Suprapubic skin (tissue), 4 donors: ENCODE results near the gene WNK2. TPM values are rescaled to one million over a fixed set of nuclear protein-coding genes. Genes with fewer than 3 reads are reported as not detected.

Source experiments
- DNase-seq, 2 donors: peaks; one replicate each; pipeline ENCODE4 v3.0.0-alpha.2; 2019; ENCODE audit warnings: low spot score in 2 of 2
- H3K27ac ChIP-seq: fragments of 200-600 bp; sonication (generic); one replicate; pipeline ENCODE4 v1.5.1; 2019
- H3K27me3 ChIP-seq: fragments of 200-600 bp; sonication (generic); one replicate; pipeline ENCODE4 v1.5.1; 2019
- H3K36me3 ChIP-seq: fragments of 200-600 bp; sonication (generic); one replicate; pipeline ENCODE4 v1.5.1; 2019
- H3K4me1 ChIP-seq: fragments of 200-600 bp; sonication (generic); one replicate; pipeline ENCODE4 v1.5.1; 2019
- H3K4me3 ChIP-seq: fragments of 200-600 bp; sonication (generic); one replicate; pipeline ENCODE4 v1.5.1; 2019; ENCODE audit warnings: mild to moderate bottlenecking
- H3K9me3 ChIP-seq: fragments of 200-600 bp; sonication (generic); one replicate; pipeline ENCODE4 v1.5.1; 2019
- EP300 ChIP-seq: sonication (generic); formaldehyde crosslinking; IDR thresholded peaks from one replicate; pipeline ENCODE4 v1.6.1; 2017; ENCODE audit warnings: antibody characterized with exemption
- POLR2A ChIP-seq, 2 donors: fragments of 450-650 bp; IDR thresholded peaks; one replicate each; pipeline ENCODE4 v1.6.1; 2017; ENCODE audit warnings: antibody characterized with exemption in 2 of 2, mild to moderate bottlenecking in 2 of 2, moderate library complexity in 2 of 2
- POLR2AphosphoS5 ChIP-seq, 3 donors: sonication (generic); formaldehyde crosslinking; IDR thresholded peaks; one replicate each; pipeline ENCODE4 v1.6.1; 2017; ENCODE audit warnings: antibody characterized with exemption in 3 of 3
- WGBS: methylation state at CpG from one replicate; pipeline ENCODE4 v1.1.5; 2018; 5-methylcytosine and 5-hydroxymethylcytosine counted together
- total RNA-seq, 4 donors: library from RNA; depleted of rRNA; stranded (reverse); fragments of >200 nt; gene quantifications; one replicate each; pipeline ENCODE4 v1.1.0, GENCODE V29; 2016
- TF ChIP-seq, protein P1 (sequence below), 2 donors: fragments of 200-600 bp in 1 of 2; fragments of 450-650 bp in 1 of 2; sonication (generic) in 1 of 2; IDR thresholded peaks; one replicate each; pipeline ENCODE4 v1.5.1; 2016 to 2019; ENCODE audit warnings: antibody characterized with exemption in 2 of 2, mild to moderate bottlenecking in 1 of 2, moderate library complexity in 1 of 2

The WNK2 gene
- total RNA-seq, 4 donors from 2014 or later: 39.5 to 93.7 (median 45.3) TPM

DNA sequence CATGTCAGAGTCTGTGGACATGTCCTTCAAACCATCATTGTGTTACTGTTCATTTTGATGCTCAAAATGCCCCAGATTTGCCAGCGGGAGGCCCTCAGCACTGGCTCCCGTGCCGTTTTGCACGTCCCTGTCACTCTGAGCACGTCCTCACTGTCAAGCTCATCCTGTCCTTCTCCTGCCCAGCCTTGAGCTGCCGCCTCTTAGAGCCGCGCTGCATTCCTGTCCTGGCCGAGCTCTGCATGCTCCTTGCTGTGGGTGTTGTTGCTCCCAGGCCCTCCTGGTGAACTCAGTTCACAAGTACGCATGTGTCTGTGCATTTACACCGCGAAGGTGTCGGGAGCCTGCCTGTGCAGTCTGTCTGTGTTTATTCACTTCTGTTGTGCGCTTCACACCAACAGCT lies 62.2 kb downstream of the WNK2 start:
- no peak for DNase-seq
- 94% methylated on average over 14 of the region's 14 CpGs for WGBS
- no peaks in the 10 kb centered on the region for H3K36me3 ChIP-seq
- H3K27me3 ChIP-seq: no peaks in the 10 kb centered on the region
- no peaks in the 10 kb centered on the region for H3K9me3 ChIP-seq
- H3K4me1 ChIP-seq: peaks cover 5% of the 10 kb centered on the region
- H3K4me3 ChIP-seq: no peak overlapping the region
- TF ChIP-seq POLR2AphosphoS5 (IDR thresholded peaks at IDR 0.05) (no peak), POLR2A (IDR thresholded peaks at IDR 0.05) (no peak), EP300 (no peak)
- TF ChIP-seq, protein P1, sequence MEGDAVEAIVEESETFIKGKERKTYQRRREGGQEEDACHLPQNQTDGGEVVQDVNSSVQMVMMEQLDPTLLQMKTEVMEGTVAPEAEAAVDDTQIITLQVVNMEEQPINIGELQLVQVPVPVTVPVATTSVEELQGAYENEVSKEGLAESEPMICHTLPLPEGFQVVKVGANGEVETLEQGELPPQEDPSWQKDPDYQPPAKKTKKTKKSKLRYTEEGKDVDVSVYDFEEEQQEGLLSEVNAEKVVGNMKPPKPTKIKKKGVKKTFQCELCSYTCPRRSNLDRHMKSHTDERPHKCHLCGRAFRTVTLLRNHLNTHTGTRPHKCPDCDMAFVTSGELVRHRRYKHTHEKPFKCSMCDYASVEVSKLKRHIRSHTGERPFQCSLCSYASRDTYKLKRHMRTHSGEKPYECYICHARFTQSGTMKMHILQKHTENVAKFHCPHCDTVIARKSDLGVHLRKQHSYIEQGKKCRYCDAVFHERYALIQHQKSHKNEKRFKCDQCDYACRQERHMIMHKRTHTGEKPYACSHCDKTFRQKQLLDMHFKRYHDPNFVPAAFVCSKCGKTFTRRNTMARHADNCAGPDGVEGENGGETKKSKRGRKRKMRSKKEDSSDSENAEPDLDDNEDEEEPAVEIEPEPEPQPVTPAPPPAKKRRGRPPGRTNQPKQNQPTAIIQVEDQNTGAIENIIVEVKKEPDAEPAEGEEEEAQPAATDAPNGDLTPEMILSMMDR (IDR thresholded peaks at IDR 0.05): no peak
- H3K27ac ChIP-seq: no peak overlapping the region

DNA sequence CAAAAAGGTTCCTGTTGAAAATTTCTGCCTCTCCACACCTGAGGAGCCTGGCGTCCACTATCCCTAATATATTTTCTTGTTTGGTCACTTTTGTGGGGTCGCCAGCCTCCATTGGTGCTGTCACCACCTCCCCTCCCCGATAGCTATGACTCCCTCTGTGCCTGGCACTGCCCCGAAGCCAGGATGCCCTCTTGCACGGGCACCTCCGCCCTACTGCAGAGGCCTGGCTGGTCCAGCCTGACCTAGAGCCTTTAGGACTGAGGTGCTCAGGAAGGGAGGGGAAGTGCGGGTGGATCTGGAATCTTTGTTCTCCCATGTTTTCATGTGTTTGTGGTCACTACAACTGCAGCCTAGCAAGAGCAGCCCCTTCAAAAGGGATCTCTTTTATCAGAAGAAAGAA lies 62.6 kb downstream of the WNK2 start:
- TF ChIP-seq EP300: no peak
- TF ChIP-seq POLR2AphosphoS5 (IDR thresholded peaks at IDR 0.05): no peak
- TF ChIP-seq POLR2A (IDR thresholded peaks at IDR 0.05): no peak
- TF ChIP-seq, protein P1 (IDR thresholded peaks at IDR 0.05): no peak
- Histone ChIP-seq H3K4me1 (peaks cover 5% of the 10 kb centered on the region), H3K4me3 (no peak overlapping the region), H3K36me3 (no peaks in the 10 kb centered on the region), H3K9me3 (no peaks in the 10 kb centered on the region), H3K27ac (no peak overlapping the region), H3K27me3 (no peaks in the 10 kb centered on the region)
- 95% methylated on average over 7 of the region's 7 CpGs for WGBS
- DNase-seq: no peak

DNA sequence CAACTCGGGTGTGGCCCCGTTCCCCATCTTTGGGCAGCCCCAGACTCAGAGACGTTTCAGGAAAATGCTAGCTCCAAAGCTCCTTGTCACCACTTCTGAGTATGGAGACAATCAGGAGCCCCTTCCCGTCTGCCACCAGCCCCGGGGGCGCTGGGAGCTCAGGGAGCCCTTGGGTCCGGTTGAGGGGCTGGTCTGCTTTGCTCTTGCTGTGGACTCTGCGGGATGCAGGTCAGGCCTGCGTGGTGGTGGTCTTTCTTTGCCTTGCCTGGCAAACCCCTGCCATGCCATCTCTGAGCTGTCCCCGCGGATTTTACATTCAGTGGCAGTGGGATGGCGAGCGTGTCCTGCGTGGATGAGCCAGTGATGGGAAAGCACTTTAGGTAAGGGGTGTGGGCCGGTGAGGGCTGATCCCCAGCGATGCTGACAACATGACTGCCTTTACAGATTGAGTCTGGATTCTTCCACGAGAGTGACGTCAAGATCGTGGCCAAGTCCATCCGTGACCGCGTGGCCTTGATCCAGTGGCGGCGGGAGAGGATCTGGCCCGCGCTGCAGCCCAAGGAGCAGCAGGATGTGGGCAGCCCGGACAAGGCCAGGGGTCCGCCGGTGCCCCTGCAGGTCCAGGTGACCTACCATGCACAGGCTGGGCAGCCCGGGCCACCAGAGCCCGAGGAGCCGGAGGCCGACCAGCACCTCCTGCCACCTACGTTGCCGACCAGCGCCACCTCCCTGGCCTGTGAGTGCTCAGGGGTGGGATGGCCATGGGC lies 63.3 kb downstream of the WNK2 start:
- Histone ChIP-seq H3K4me3 (no peak overlapping the region), H3K4me1 (peaks cover 5% of the 10 kb centered on the region), H3K27ac (no peak overlapping the region), H3K9me3 (no peaks in the 10 kb centered on the region), H3K27me3 (no peaks in the 10 kb centered on the region), H3K36me3 (no peaks in the 10 kb centered on the region)
- WGBS: 92% methylated on average over 14 of the region's 36 CpGs
- TF ChIP-seq, protein P1 (IDR thresholded peaks at IDR 0.05): no peak
- no peak for TF ChIP-seq EP300
- no peak for TF ChIP-seq POLR2A (IDR thresholded peaks at IDR 0.05)
- TF ChIP-seq POLR2AphosphoS5 (IDR thresholded peaks at IDR 0.05): no peak
- DNase-seq: no peak

DNA sequence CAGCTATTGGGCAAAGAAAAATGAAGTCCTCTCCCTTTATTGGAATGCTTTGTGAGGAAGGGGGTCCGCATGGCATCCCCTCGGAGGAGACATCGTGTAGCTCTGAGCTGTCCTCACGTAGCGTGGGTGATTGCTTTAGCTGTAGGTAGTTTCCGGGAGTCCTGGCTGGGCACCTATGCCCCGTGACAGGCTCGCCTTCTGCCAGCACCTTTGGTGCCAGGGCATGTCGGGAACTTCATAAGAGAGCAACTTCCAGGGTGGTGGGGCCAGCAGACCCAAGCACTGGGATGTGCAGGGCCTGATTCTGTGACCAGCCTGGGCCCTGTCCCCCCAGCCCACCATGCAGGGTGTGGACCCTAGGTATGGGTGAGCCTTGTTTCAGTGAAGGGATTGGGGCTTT lies 64.0 kb downstream of the WNK2 start:
- WGBS: 87% methylated on average over 8 of the region's 9 CpGs
- H3K27ac ChIP-seq: no peak overlapping the region
- H3K4me1 ChIP-seq: peaks cover 5% of the 10 kb centered on the region
- DNase-seq: no peak
- no peaks in the 10 kb centered on the region for H3K9me3 ChIP-seq
- no peaks in the 10 kb centered on the region for H3K27me3 ChIP-seq
- H3K4me3 ChIP-seq: no peak overlapping the region
- H3K36me3 ChIP-seq: no peaks in the 10 kb centered on the region
- TF ChIP-seq, protein P1 (IDR thresholded peaks at IDR 0.05): no peak
- TF ChIP-seq POLR2A (IDR thresholded peaks at IDR 0.05) (no peak), EP300 (no peak), POLR2AphosphoS5 (IDR thresholded peaks at IDR 0.05) (no peak)

DNA sequence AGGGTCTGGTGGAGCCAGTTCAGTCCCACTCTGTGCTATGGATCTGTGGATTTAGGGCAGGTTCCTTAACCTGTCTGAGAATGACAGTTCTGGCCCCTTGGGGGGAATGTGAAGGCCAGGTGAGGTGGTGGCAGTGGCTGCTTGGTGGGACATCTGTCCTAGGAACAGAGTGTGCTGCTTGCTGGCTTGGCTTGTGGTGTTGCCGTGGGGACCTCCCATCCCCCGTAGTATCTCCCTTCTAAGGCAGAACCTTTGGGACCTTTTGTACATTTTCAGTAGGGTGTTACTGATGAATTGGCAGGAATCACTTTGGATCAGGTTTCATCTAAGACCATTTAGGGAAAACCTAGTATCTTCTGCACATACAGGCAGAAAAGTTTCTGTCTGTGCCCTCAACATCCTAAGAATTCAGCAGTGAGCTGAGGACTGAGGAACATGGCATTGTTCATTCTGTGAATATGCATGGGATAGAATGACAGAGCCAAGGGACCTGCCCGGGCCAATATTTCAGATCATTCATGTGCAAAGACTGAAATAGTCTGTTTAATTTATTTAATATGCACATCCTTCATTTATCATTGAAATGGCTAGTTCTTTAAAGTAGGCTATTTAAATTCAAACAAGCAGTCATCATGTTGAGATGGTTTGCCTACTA lies 64.6 kb downstream of the WNK2 start:
- 79% methylated on average over 3 of the region's 3 CpGs for WGBS
- TF ChIP-seq POLR2A (IDR thresholded peaks at IDR 0.05) (no peak), EP300 (no peak), POLR2AphosphoS5 (IDR thresholded peaks at IDR 0.05) (no peak)
- TF ChIP-seq, protein P1 (IDR thresholded peaks at IDR 0.05): no peak
- peaks cover 5% of the 10 kb centered on the region for H3K4me1 ChIP-seq

More for the DNA sequence above, 64.6 kb downstream of the WNK2 start:
- Histone ChIP-seq H3K9me3 (no peaks in the 10 kb centered on the region), H3K4me3 (no peak overlapping the region), H3K27ac (no peak overlapping the region), H3K27me3 (no peaks in the 10 kb centered on the region), H3K36me3 (no peaks in the 10 kb centered on the region)
- no peak for DNase-seq
